ENCODE results near the gene CDK5RAP2.

- no peak for TF ChIP-seq CTCF (IDR thresholded peaks at IDR 0.05; ENCODE audit: poor library complexity)
- no peak for TF ChIP-seq EZH2phosphoT487 (IDR thresholded peaks at IDR 0.05; ENCODE audit: low read depth, severe bottlenecking, unreplicated experiment)
- TF ChIP-seq EZH2 (IDR thresholded peaks at IDR 0.05; ENCODE audit: borderline replicate concordance): no peak
These were observed 94.2 kb downstream of the CDK5RAP2 start for GRCh38 chr9:120485788-120486187.
